ENCODE data around the gene PWWP3B. TPM values are rescaled to one million over a fixed set of nuclear protein-coding genes. Genes with fewer than 3 reads are reported as not detected.

PWWP3B gene
- total and polyA plus RNA-seq, 10 of the 15 experiments (the other 5 are each of a cell fraction or from before 2014, with no cell fraction given): 0.03 TPM; not detected in 9

GRCh38 chrX:106144755-106145639 is 23.1 kb upstream of the PWWP3B start:
- TF ChIP-seq ATF7 (IDR thresholded peaks at IDR 0.05; ENCODE audit: low read depth) (no peak), SMARCA5 (IDR thresholded peaks at IDR 0.05) (no peak), POLR2A (IDR thresholded peaks at IDR 0.05; ENCODE audit: low read depth, low read length) (no peak), MYC (IDR thresholded peaks at IDR 0.05; ENCODE audit: insufficient read depth, insufficient read length, insufficient replicate concordance, low read length, severe bottlenecking) (no peak), YBX1 (IDR thresholded peaks at IDR 0.05) (no peak), EGR1 (IDR thresholded peaks at IDR 0.05; ENCODE audit: borderline replicate concordance in 1 of 2, low read depth in 2 of 2, low read length in 2 of 2) (no peak), HDAC6 (IDR thresholded peaks at IDR 0.05; ENCODE audit: unreplicated experiment) (no peak), FOXK2 (IDR thresholded peaks at IDR 0.05) (no peak), SPI1 (IDR thresholded peaks at IDR 0.05; ENCODE audit: borderline replicate concordance, insufficient read depth, low read depth, low read length) (no peak), BMI1 (IDR thresholded peaks at IDR 0.05; ENCODE audit: borderline replicate concordance) (no peak), PML (IDR thresholded peaks at IDR 0.05; ENCODE audit: low read length) (no peak), TCF12 (IDR thresholded peaks at IDR 0.05; ENCODE audit: low read depth, low read length) (no peak), ZNF274 (IDR thresholded peaks at IDR 0.05; ENCODE audit: insufficient read depth, insufficient read length) (no peak), BRCA1 (IDR thresholded peaks at IDR 0.05; ENCODE audit: low read depth, low read length) (no peak), TAF1 (IDR thresholded peaks at IDR 0.05; ENCODE audit: borderline replicate concordance, low read depth, low read length) (no peak), POLR2AphosphoS5 (IDR thresholded peaks at IDR 0.05; ENCODE audit: low read length) (no peak), FOXM1 (IDR thresholded peaks at IDR 0.05; ENCODE audit: low read depth, low read length) (no peak), NFIC (IDR thresholded peaks at IDR 0.05; ENCODE audit: low read depth, low read length) (no peak), HDGF (IDR thresholded peaks at IDR 0.05) (no peak), EED (IDR thresholded peaks at IDR 0.05; ENCODE audit: low read depth) (no peak)
- Histone ChIP-seq H3K36me3 (ENCODE audit: control insufficient read depth in 2 of 2, insufficient read depth in 2 of 2, low read length in 1 of 2) (no peaks in the 10 kb centered on the region), H3K4me2 (ENCODE audit: control insufficient read depth, insufficient read depth) (no peak overlapping the region), H2AFZ (ENCODE audit: control insufficient read depth, low read depth, low read length) (no peak overlapping the region), H3K27ac (ENCODE audit: control insufficient read depth, insufficient read depth) (no peak overlapping the region), H3K79me2 (ENCODE audit: control insufficient read depth, insufficient read depth, low read length) (no peaks in the 10 kb centered on the region), H3K9me3 (replicated peaks; ENCODE audit: control insufficient read depth, insufficient read depth, low read length) (no peaks in the 10 kb centered on the region), H4K20me1 (ENCODE audit: control insufficient read depth, insufficient read depth) (no peaks in the 10 kb centered on the region), H3K9ac (ENCODE audit: control insufficient read depth, insufficient read depth, low read length) (no peak overlapping the region), H3K4me3 (no peak overlapping the region), H3K27me3 (replicated peaks in 1 of 2; ENCODE audit: control insufficient read depth in 2 of 2, insufficient read depth in 2 of 2, low read length in 1 of 2) (no peaks in the 10 kb centered on the region), H3K4me1 (ENCODE audit: control insufficient read depth, insufficient read depth, low read length) (no peaks in the 10 kb centered on the region)
- BruUV-seq (replicated peaks): no TSS peak
- CTCF ChIA-PET: no interaction called here
- in situ Hi-C loops (cut with MboI) (no loop called here), intact Hi-C loops (cut with micrococcal nuclease; ENCODE audit: unreplicated experiment) (no loop called here)
- WGBS (ENCODE audit: insufficient coverage, insufficient replicate concordance, low lambda C conversion rate, missing lambda C conversion rate): 9% methylated on average over 5 of the region's 5 CpGs
- ATAC-seq (no peak), DNase-seq (ENCODE audit: low read depth, low spot score) (no peak), FAIRE-seq (no peak)
- POLR2A ChIA-PET: no interaction called here
- SMC1A ChIA-PET (ENCODE audit: uncharacterized antibody, unreplicated experiment): interaction anchor here (0.7 kb wide), 1 partner anchor 129 kb away, joined by 3 read pairs; no protein-coding TSS in a partner anchor
- RAD21 ChIA-PET (ENCODE audit: unreplicated experiment): no interaction called here
